Common myeloid progenitor, CD34-positive (primary cell): ENCODE data around the gene FRYL.

Source experiments
- CTCF ChIA-PET: fragments of 350-600 bp; sonication (Branson Sonifier 250); formaldehyde crosslinking; loops from one replicate; lab custom pipeline; 2021; ENCODE audit warnings: antibody characterized with exemption; lab: Charles Lee
- POLR2A ChIA-PET: fragments of 350-600 bp; sonication (Branson Sonifier 250); formaldehyde crosslinking; loops from one replicate; lab custom pipeline; 2021; ENCODE audit warnings: antibody characterized with exemption; lab: Charles Lee
- DNase-seq, 3 donors: peaks; one replicate each; pipeline versions ENCODE4 v3.0.0 to v3.0.0-alpha.2; 2013
- H3K27ac ChIP-seq, 2 experiments: 1 replicate in 1 of 2; 2 replicates in 1 of 2; pipeline ENCODE4 v1.7.0; 2013; ENCODE audit warnings: inconsistent platforms in 2 of 2, low read length in 2 of 2, mild to moderate bottlenecking in 2 of 2, low read depth in 1 of 2, moderate library complexity in 1 of 2; ENCODE audit not compliant: severe bottlenecking in 2 of 2, insufficient read depth in 1 of 2, poor library complexity in 1 of 2
- H3K27me3 ChIP-seq, 5 experiments: replicated peaks in 2 of 5; 1 replicate in 3 of 5; 2 replicates in 2 of 5; pipeline versions ENCODE4 v1.6.1 to v1.7.0; 2013; ENCODE audit warnings: low read length in 4 of 5, mild to moderate bottlenecking in 2 of 5, moderate library complexity in 2 of 5, inconsistent platforms in 1 of 5; ENCODE audit not compliant: insufficient read depth in 5 of 5, control insufficient read depth in 4 of 5
- H3K36me3 ChIP-seq, 4 experiments: 1 replicate in 2 of 4; 2 replicates in 2 of 4; pipeline versions ENCODE4 v1.6.1 to v1.7.0; 2013; ENCODE audit warnings: low read length in 3 of 4, control low read depth in 1 of 4, mild to moderate bottlenecking in 1 of 4; ENCODE audit not compliant: control insufficient read depth in 4 of 4, insufficient read depth in 4 of 4
- H3K4me1 ChIP-seq, 4 experiments: 1 replicate in 3 of 4; 2 replicates in 1 of 4; pipeline versions ENCODE4 v1.6.1 to v1.7.1; 2013; ENCODE audit warnings: low read length in 3 of 4, mild to moderate bottlenecking in 3 of 4, control low read depth in 1 of 4, inconsistent platforms in 1 of 4, moderate library complexity in 1 of 4; ENCODE audit not compliant: control insufficient read depth in 4 of 4, insufficient read depth in 4 of 4; ENCODE audit errors: control extremely low read depth in 1 of 4
- H3K4me3 ChIP-seq, 7 experiments: 1 replicate in 4 of 7; 2 replicates in 3 of 7; pipeline versions ENCODE4 v1.5.1 to v1.7.0; 2013; ENCODE audit warnings: mild to moderate bottlenecking in 7 of 7, low read length in 6 of 7, moderate library complexity in 6 of 7, inconsistent platforms in 2 of 7, low read depth in 2 of 7, control low read depth in 1 of 7; ENCODE audit not compliant: insufficient read depth in 4 of 7, control insufficient read depth in 1 of 7; ENCODE audit errors: extremely low read depth in 1 of 7
- H3K9me3 ChIP-seq, 5 experiments: 1 replicate in 4 of 5; 2 replicates in 1 of 5; pipeline versions ENCODE4 v1.6.1 to v1.7.1; 2013; ENCODE audit warnings: low read length in 4 of 5, mild to moderate bottlenecking in 2 of 5, inconsistent platforms in 1 of 5, low read depth in 1 of 5, moderate library complexity in 1 of 5; ENCODE audit not compliant: control insufficient read depth in 4 of 5, insufficient read depth in 2 of 5; ENCODE audit errors: control extremely low read depth in 1 of 5
- WGBS: methylation state at CpG from one replicate; pipeline ENCODE4 v1.1.5; 2013; ENCODE audit not compliant: insufficient coverage; 5-methylcytosine and 5-hydroxymethylcytosine counted together

The FRYL gene

GRCh38 chr4:48493452-48494100 lies 286.5 kb downstream of the FRYL start:
- H3K27me3 ChIP-seq, result peaks cover 10 to 42% (median 20%) of the 10 kb centered on the region in 5 experiments
- POLR2A ChIA-PET, result no interaction called here
- no peak overlapping the region for H3K27ac ChIP-seq
- H3K36me3 ChIP-seq, result peaks cover 0 to 6% (median 2%) of the 10 kb centered on the region in 4 experiments
- CTCF ChIA-PET, result interaction anchor here (2.0 kb wide), 1 partner anchor 12 kb away, joined by 4 read pairs; no protein-coding TSS in a partner anchor
- DNase-seq, result no peak
- 96% methylated on average over 3 of the region's 4 CpGs for WGBS
- peaks cover 0 to 13% (median 8%) of the 10 kb centered on the region in 4 experiments for H3K4me1 ChIP-seq
- peaks cover 0 to 3% (median 0%) of the 10 kb centered on the region in 5 experiments for H3K9me3 ChIP-seq
- H3K4me3 ChIP-seq, result no peak overlapping the region

GRCh38 chr4:48491514-48492176 lies 288.4 kb downstream of the FRYL start:
- no peak for DNase-seq
- Histone ChIP-seq H3K4me1 (peaks cover 0 to 13% (median 8%) of the 10 kb centered on the region in 4 experiments), H3K27me3 (peaks cover 17 to 60% (median 33%) of the 10 kb centered on the region in 5 experiments), H3K36me3 (peaks cover 0 to 2% (median 1%) of the 10 kb centered on the region in 4 experiments), H3K4me3 (peak overlapping the region in 2 of 7 experiments; percentile 43 to 48), H3K9me3 (peaks cover 0 to 3% (median 0%) of the 10 kb centered on the region in 5 experiments), H3K27ac (no peak overlapping the region)
- 80% methylated on average over 22 of the region's 23 CpGs for WGBS
- ChIA-PET CTCF (interaction anchor here (1.4 kb wide), 2 partner anchors 9 to 20 kb away, joined by 3 to 4 read pairs; no protein-coding TSS in a partner anchor), POLR2A (no interaction called here)

- Histone ChIP-seq H3K27me3 (peaks cover 20 to 66% (median 35%) of the 10 kb centered on the region in 5 experiments), H3K4me3 (peak overlapping the region in 4 of 7 experiments; percentile 15 to 57 (median 48)), H3K36me3 (peaks cover 0 to 2% (median under 1%) of the 10 kb centered on the region in 4 experiments), H3K27ac (no peak overlapping the region), H3K4me1 (peaks cover 0 to 13% (median 8%) of the 10 kb centered on the region in 4 experiments), H3K9me3 (peaks cover 0 to 3% (median 0%) of the 10 kb centered on the region in 5 experiments)
- ChIA-PET CTCF (interaction anchor here (0.7 to 1.4 kb wide), 3 partner anchors 10 to 179 kb away, joined by 3 to 4 read pairs (median 3); no protein-coding TSS in a partner anchor), POLR2A (no interaction called here)
- WGBS, result 16% methylated on average over 88 of the region's 104 CpGs
- peak in 2 of 3 donors; percentile 30 to 62 for DNase-seq
Observed at GRCh38 chr4:48490680-48491513, 289.2 kb downstream of the FRYL start.

GRCh38 chr4:48490012-48490679 lies 289.9 kb downstream of the FRYL start, which contains the start of gene ZAR1:
Gene ZAR1 (plus strand): TSS chr4:48490252. CDS start chr4:48490292, 40 bp downstream.
- H3K4me1 ChIP-seq, result peaks cover 0 to 13% (median 8%) of the 10 kb centered on the region in 4 experiments
- peak within 1 kb of the TSS in 5 of 7 experiments; percentile 15 to 57 (median 47) for H3K4me3 ChIP-seq
- H3K9me3 ChIP-seq, result peaks cover 0 to 3% (median 0%) of the 10 kb centered on the region in 5 experiments
- H3K36me3 ChIP-seq, result peaks cover 0 to under 1% (median 0%) of the 10 kb centered on the region in 4 experiments
- no peak within 1 kb of the TSS for H3K27ac ChIP-seq
- CTCF ChIA-PET, result interaction anchor here (0.7 to 1.4 kb wide), 2 partner anchors 22 to 178 kb away, joined by 3 read pairs; no protein-coding TSS in a partner anchor
- POLR2A ChIA-PET, result no interaction called here
- WGBS, result 3% methylated on average over 52 of the region's 80 CpGs
- DNase-seq, result peak in 2 of 3 donors; percentile 21 to 47
- peaks cover 24 to 74% (median 37%) of the 10 kb centered on the region in 5 experiments for H3K27me3 ChIP-seq

DNA sequence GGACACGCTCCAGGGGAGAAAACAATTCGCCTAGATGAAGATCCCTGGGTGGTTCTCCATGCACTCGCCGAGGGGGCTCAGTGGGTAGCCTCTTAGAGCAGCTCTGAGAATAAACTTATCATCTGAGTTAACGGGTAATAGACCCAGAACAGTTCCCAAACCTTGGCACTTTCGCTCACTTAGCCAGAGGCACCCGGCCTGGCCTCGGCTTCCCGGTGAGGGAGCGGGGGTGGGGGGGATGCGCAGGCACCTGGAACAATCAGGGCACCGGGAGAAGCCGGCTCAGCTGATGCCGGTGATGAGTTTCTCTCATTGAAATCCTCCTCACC lies 290.4 kb downstream of the FRYL start:
- CTCF ChIA-PET, result no interaction called here
- no peaks in the 10 kb centered on the region for H3K36me3 ChIP-seq
- no peak for DNase-seq
- H3K4me1 ChIP-seq, result peaks cover 0 to 16% (median 8%) of the 10 kb centered on the region in 4 experiments
- POLR2A ChIA-PET, result no interaction called here
- H3K27ac ChIP-seq, result no peak overlapping the region
- 12% methylated on average over 8 of the region's 14 CpGs for WGBS
- peak overlapping the region in 5 of 7 experiments; percentile 15 to 57 (median 47) for H3K4me3 ChIP-seq
- H3K9me3 ChIP-seq, result peaks cover 0 to 3% (median 0%) of the 10 kb centered on the region in 5 experiments
- H3K27me3 ChIP-seq, result peaks cover 29 to 79% (median 41%) of the 10 kb centered on the region in 5 experiments
